Ishikawa (cell line): ENCODE data around the gene IMPG1.

Experiments
- EP300 ChIP-seq: IDR thresholded peaks from 2 replicates; pipeline ENCODE4 v1.6.1; 2012; ENCODE audit warnings: borderline replicate concordance
- RAD21 ChIP-seq: IDR thresholded peaks from 2 replicates; pipeline ENCODE4 v1.6.1; 2012; ENCODE audit warnings: low read depth
- TAF1 ChIP-seq: IDR thresholded peaks from 2 replicates; pipeline ENCODE4 v1.6.1; 2012; ENCODE audit warnings: low read depth, mild to moderate bottlenecking
- TCF12 ChIP-seq: IDR thresholded peaks from 2 replicates; pipeline ENCODE4 v1.6.1; 2012; ENCODE audit warnings: low read depth
- TEAD4 ChIP-seq: IDR thresholded peaks from 2 replicates; pipeline ENCODE4 v1.6.1; 2012
- YY1 ChIP-seq: IDR thresholded peaks from 2 replicates; pipeline ENCODE4 v1.6.1; 2012; ENCODE audit warnings: low read depth
- TF ChIP-seq, protein P1 (sequence below): IDR thresholded peaks from 2 replicates; pipeline ENCODE4 v1.6.1; 2012; ENCODE audit warnings: low read depth, mild to moderate bottlenecking

DNA sequence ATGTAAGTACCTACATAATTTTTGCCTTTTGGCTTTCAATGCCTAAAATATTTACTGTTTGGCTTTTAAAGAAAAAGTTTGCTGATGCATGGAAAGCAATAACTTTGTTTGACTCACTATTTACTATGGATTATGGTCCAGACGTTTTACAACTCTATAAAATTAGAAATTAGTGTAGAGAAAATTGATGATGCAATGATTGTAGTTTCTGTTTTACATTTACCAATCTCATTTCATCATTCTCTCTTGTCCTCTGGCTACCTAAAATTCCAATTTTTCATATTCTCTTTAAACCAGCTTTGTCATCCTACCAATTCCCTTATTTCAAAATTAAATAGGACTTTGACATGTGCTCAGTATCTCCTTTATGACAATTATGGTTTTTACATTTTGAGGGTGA is 131.0 kb downstream of the IMPG1 start:
- TF ChIP-seq TEAD4 (no peak), TAF1 (no peak), YY1 (no peak), EP300 (no peak), TCF12 (no peak), RAD21 (no peak)
- TF ChIP-seq, protein P1, sequence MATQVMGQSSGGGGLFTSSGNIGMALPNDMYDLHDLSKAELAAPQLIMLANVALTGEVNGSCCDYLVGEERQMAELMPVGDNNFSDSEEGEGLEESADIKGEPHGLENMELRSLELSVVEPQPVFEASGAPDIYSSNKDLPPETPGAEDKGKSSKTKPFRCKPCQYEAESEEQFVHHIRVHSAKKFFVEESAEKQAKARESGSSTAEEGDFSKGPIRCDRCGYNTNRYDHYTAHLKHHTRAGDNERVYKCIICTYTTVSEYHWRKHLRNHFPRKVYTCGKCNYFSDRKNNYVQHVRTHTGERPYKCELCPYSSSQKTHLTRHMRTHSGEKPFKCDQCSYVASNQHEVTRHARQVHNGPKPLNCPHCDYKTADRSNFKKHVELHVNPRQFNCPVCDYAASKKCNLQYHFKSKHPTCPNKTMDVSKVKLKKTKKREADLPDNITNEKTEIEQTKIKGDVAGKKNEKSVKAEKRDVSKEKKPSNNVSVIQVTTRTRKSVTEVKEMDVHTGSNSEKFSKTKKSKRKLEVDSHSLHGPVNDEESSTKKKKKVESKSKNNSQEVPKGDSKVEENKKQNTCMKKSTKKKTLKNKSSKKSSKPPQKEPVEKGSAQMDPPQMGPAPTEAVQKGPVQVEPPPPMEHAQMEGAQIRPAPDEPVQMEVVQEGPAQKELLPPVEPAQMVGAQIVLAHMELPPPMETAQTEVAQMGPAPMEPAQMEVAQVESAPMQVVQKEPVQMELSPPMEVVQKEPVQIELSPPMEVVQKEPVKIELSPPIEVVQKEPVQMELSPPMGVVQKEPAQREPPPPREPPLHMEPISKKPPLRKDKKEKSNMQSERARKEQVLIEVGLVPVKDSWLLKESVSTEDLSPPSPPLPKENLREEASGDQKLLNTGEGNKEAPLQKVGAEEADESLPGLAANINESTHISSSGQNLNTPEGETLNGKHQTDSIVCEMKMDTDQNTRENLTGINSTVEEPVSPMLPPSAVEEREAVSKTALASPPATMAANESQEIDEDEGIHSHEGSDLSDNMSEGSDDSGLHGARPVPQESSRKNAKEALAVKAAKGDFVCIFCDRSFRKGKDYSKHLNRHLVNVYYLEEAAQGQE: no peak
